Mesendoderm (in vitro differentiated cells): ENCODE data around the gene MRPL16. TPM values are rescaled to one million over a fixed set of nuclear protein-coding genes. Genes with fewer than 3 reads are reported as not detected.
"Not testable (repeated sequence)": the region's sequence is repeated elsewhere in the genome, so short reads cannot be mapped to it uniquely, and the experiment has no call there.

ENCODE experiments used
- DNase-seq: peaks from one replicate; pipeline ENCODE4 v3.0.0; 2013
- H2AK5ac ChIP-seq: 2 replicates; pipeline ENCODE4 v1.6.1; 2013; ENCODE audit warnings: low read length, inconsistent platforms
- H2BK120ac ChIP-seq: 2 replicates; pipeline ENCODE4 v1.6.1; 2013; ENCODE audit warnings: low read depth, mild to moderate bottlenecking, low read length, moderate library complexity, mixed read lengths
- H2BK15ac ChIP-seq: replicated peaks from 2 replicates; pipeline ENCODE4 v1.6.1; 2013; ENCODE audit warnings: low read depth, mild to moderate bottlenecking, moderate library complexity
- H2BK5ac ChIP-seq: 2 replicates; pipeline ENCODE4 v1.6.1; 2013; ENCODE audit warnings: low read length, inconsistent platforms
- H3K18ac ChIP-seq: 2 replicates; pipeline ENCODE4 v1.6.1; 2013; ENCODE audit warnings: mild to moderate bottlenecking, low read length, mixed read lengths
- H3K23ac ChIP-seq: one replicate; pipeline ENCODE4 v1.6.1; 2013; ENCODE audit warnings: low read length
- H3K27ac ChIP-seq: 2 replicates; pipeline ENCODE4 v1.5.1; 2013; ENCODE audit warnings: low read depth, mild to moderate bottlenecking, inconsistent platforms, low read length, moderate library complexity
- H3K27me3 ChIP-seq: 2 replicates; pipeline ENCODE4 v1.6.1; 2013; ENCODE audit warnings: low read length, control low read depth, mild to moderate bottlenecking, inconsistent platforms; ENCODE audit not compliant: insufficient read depth, poor library complexity
- H3K36me3 ChIP-seq: 2 replicates; pipeline ENCODE4 v1.6.1; 2013; ENCODE audit warnings: low read length, inconsistent platforms; ENCODE audit not compliant: control insufficient read depth, insufficient read depth
- H3K4ac ChIP-seq: one replicate; pipeline ENCODE4 v1.6.1; 2013; ENCODE audit warnings: low read depth, mild to moderate bottlenecking, low read length, moderate library complexity
- H3K4me1 ChIP-seq: 2 replicates; pipeline ENCODE4 v1.6.1; 2013; ENCODE audit warnings: low read depth, low read length, inconsistent platforms; ENCODE audit not compliant: control insufficient read depth
- H3K4me2 ChIP-seq: 2 replicates; pipeline ENCODE4 v1.6.1; 2013; ENCODE audit warnings: low read length
- H3K4me3 ChIP-seq: 2 replicates; pipeline ENCODE4 v1.5.1; 2013; ENCODE audit warnings: mild to moderate bottlenecking, low read length
- H3K56ac ChIP-seq: one replicate; pipeline ENCODE4 v1.6.1; 2013; ENCODE audit warnings: low read length
- H3K79me1 ChIP-seq: 2 replicates; pipeline ENCODE4 v1.6.1; 2013; ENCODE audit warnings: low read length, inconsistent platforms
- H3K79me2 ChIP-seq: 2 replicates; pipeline ENCODE4 v1.6.1; 2013; ENCODE audit warnings: mild to moderate bottlenecking, low read length; ENCODE audit not compliant: control insufficient read depth, insufficient read depth
- H3K9ac ChIP-seq: 2 replicates; pipeline ENCODE4 v1.6.1; 2013; ENCODE audit warnings: low read length, inconsistent platforms
- H4K5ac ChIP-seq: one replicate; pipeline ENCODE4 v1.6.1; 2013; ENCODE audit warnings: low read length
- H4K8ac ChIP-seq: one replicate; pipeline ENCODE4 v1.6.1; 2013; ENCODE audit warnings: low read depth, mild to moderate bottlenecking, control low read depth, low read length, moderate library complexity
- WGBS: extraction: QIAGEN DNeasy Blood & Tissue Kit; methylation state at CpG from one replicate; pipeline ENCODE4 v1.1.7; 2013; ENCODE audit warnings: low lambda C conversion rate, missing lambda C conversion rate; ENCODE audit not compliant: insufficient coverage; ENCODE audit errors: extremely low coverage; 5-methylcytosine and 5-hydroxymethylcytosine counted together
- polyA plus RNA-seq, 2 experiments: library from polyadenylated mRNA; stranded (reverse); fragments of 200-250 nt; gene quantifications; one replicate each; pipeline ENCODE4 v1.2.3, GENCODE V29; 2013

MRPL16 gene
- polyA plus RNA-seq (2013, experiment 1 of 2) = 107 TPM
- polyA plus RNA-seq (2013, experiment 2 of 2) = 107 TPM

- H3K27ac ChIP-seq = peak within 1 kb of the TSS; percentile 26
- H2AK5ac ChIP-seq = no peak within 1 kb of the TSS
- H3K4me2 ChIP-seq = peak within 1 kb of the TSS; percentile 55
- peak within 1 kb of the TSS; percentile 95 for H4K8ac ChIP-seq
- no peak within 1 kb of the TSS for H2BK120ac ChIP-seq
- H3K18ac ChIP-seq = peak within 1 kb of the TSS; percentile 90
- peak within 1 kb of the TSS; percentile 92 for H3K4me3 ChIP-seq
- peak within 1 kb of the TSS; percentile 84 for H3K4ac ChIP-seq
- H3K36me3 ChIP-seq = peaks cover 7% of the 10 kb centered on the region
- peak within 1 kb of the TSS; percentile 95 for H3K9ac ChIP-seq
- H3K4me1 ChIP-seq = no peaks in the 10 kb centered on the region
- peak within 1 kb of the TSS; percentile 97 for H3K56ac ChIP-seq
- H3K79me1 ChIP-seq = peaks cover 3% of the 10 kb centered on the region
- H3K79me2 ChIP-seq = peaks cover 8% of the 10 kb centered on the region
- peak within 1 kb of the TSS; percentile 74 for H2BK15ac ChIP-seq
- H4K5ac ChIP-seq = no peak within 1 kb of the TSS
- H3K27me3 ChIP-seq = no peaks in the 10 kb centered on the region
- H3K23ac ChIP-seq = no peak within 1 kb of the TSS
- peak; percentile 97 for DNase-seq
- peak within 1 kb of the TSS; percentile 64 for H2BK5ac ChIP-seq
- no CpG with 5 or more reads among the region's 54 CpGs for WGBS
These were observed at the start of gene MRPL16 for GRCh38 chr11:59810189-59810910. MRPL16 (minus strand) TSS chr11:59810778; CDS start chr11:59810658, 120 bp downstream.

DNA sequence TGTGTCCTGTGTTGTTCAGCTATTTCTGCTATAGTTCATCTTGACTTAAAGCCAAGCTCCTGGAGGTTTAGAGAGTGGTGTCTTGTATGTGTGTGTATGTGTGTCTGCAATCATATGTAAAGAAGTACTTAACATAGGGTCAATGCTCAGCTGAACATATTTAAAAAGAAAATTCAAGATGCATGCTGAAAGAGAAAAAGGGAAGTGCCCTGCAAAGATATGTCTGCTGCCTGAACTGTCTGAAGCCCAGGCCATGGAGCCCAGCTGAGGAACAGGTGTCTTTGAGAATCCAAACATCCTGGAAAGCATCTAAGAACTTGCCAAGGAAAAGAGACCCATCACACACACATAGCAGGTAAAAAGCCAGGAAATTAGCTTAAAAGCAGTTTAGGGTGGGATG, 49.1 kb upstream of the MRPL16 start:
- Histone ChIP-seq H4K5ac (no peak overlapping the region), H2BK15ac (no peak overlapping the region), H3K4ac (no peak overlapping the region), H3K4me1 (peaks cover 7% of the 10 kb centered on the region), H3K79me2 (no peaks in the 10 kb centered on the region), H3K4me2 (no peak overlapping the region), H3K79me1 (no peaks in the 10 kb centered on the region), H2BK5ac (no peak overlapping the region), H2BK120ac (no peak overlapping the region), H4K8ac (no peak overlapping the region), H3K4me3 (no peak overlapping the region), H3K56ac (no peak overlapping the region), H3K9ac (no peak overlapping the region), H3K36me3 (no peaks in the 10 kb centered on the region), H3K27me3 (no peaks in the 10 kb centered on the region), H2AK5ac (no peak overlapping the region), H3K23ac (no peak overlapping the region), H3K18ac (no peak overlapping the region), H3K27ac (no peak overlapping the region)
- no peak for DNase-seq

- Histone ChIP-seq H3K27me3 (no peaks in the 10 kb centered on the region), H3K79me1 (no peaks in the 10 kb centered on the region), H3K36me3 (no peaks in the 10 kb centered on the region), H3K18ac (no peak overlapping the region), H2BK120ac (no peak overlapping the region), H4K5ac (no peak overlapping the region), H2BK5ac (no peak overlapping the region), H3K4ac (no peak overlapping the region), H2BK15ac (no peak overlapping the region), H3K79me2 (no peaks in the 10 kb centered on the region), H4K8ac (no peak overlapping the region), H3K56ac (no peak overlapping the region), H3K4me2 (no peak overlapping the region), H3K9ac (no peak overlapping the region), H3K4me1 (peaks cover 7% of the 10 kb centered on the region), H3K4me3 (no peak overlapping the region), H2AK5ac (no peak overlapping the region), H3K23ac (no peak overlapping the region), H3K27ac (peak overlapping the region; percentile 17)
- DNase-seq = peak; percentile 89
- no CpG with 5 or more reads among the region's 10 CpGs for WGBS
These were observed 47.2 kb upstream of the MRPL16 start for GRCh38 chr11:59857439-59858434.

DNA sequence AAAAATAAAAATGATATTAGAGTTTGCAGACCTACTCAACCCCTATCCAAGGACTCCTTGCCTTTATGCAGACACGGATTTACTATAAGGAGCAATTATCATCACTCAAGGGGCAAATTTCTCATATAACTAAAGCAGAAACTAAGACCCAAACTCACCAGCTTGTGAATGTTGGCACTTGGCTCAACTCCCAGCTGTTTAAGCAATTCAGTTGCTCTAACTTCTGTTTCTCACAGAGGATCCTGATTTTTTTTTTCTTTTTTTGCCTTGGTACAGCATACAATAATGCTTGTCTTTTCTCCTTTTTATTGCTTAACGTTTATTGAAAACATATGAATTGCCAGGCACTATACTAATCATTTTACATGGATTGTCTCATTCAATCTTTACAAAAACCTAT, 44.3 kb upstream of the MRPL16 start:
- no peak for DNase-seq
- no peaks in the 10 kb centered on the region for H3K79me2 ChIP-seq
- H2BK5ac ChIP-seq = no peak overlapping the region
- H3K23ac ChIP-seq = no peak overlapping the region
- H2BK15ac ChIP-seq = no peak overlapping the region
- no peak overlapping the region for H3K4me2 ChIP-seq
- H3K4me1 ChIP-seq = peaks cover 7% of the 10 kb centered on the region
- no peaks in the 10 kb centered on the region for H3K36me3 ChIP-seq
- H3K79me1 ChIP-seq = no peaks in the 10 kb centered on the region
- H2AK5ac ChIP-seq = no peak overlapping the region
- H3K9ac ChIP-seq = no peak overlapping the region
- no peak overlapping the region for H3K18ac ChIP-seq
- no peak overlapping the region for H3K4me3 ChIP-seq
- H2BK120ac ChIP-seq = no peak overlapping the region
- H3K56ac ChIP-seq = no peak overlapping the region
- no peaks in the 10 kb centered on the region for H3K27me3 ChIP-seq
- no peak overlapping the region for H3K27ac ChIP-seq
- H4K5ac ChIP-seq = no peak overlapping the region
- no peak overlapping the region for H3K4ac ChIP-seq
- no peak overlapping the region for H4K8ac ChIP-seq
- no CpG with 5 or more reads among the region's 2 CpGs for WGBS

DNA sequence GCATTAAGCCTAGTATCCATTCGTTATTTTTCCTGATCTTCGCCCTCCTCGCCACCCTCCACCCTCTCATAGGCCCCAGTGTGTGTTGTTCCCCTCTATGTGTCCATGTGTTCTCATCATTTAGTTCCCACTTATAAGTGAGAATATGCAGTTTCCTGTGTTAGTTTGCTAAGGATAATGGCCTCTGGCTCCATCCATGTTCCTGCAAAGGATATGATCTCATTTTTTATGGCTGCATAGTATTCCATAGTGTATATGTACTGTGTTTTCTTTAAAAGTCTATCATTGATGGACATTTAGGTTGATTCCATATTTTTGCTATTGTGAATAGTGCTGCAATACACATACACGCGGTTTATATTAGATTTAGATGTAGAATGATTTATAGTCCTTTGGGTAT, 40.8 kb upstream of the MRPL16 start:
- not testable (repeated sequence) for H3K56ac ChIP-seq, H3K79me1 ChIP-seq

More for the DNA sequence above, 40.8 kb upstream of the MRPL16 start:
- not testable (repeated sequence) for H3K9ac ChIP-seq, H3K79me2 ChIP-seq, H4K5ac ChIP-seq, H3K23ac ChIP-seq, H3K4me3 ChIP-seq, H3K27me3 ChIP-seq, H3K4me2 ChIP-seq, H2AK5ac ChIP-seq, H3K4me1 ChIP-seq, H2BK120ac ChIP-seq, H2BK15ac ChIP-seq, H3K18ac ChIP-seq, DNase-seq, H4K8ac ChIP-seq, H3K4ac ChIP-seq, H2BK5ac ChIP-seq, H3K36me3 ChIP-seq, H3K27ac ChIP-seq
- WGBS = no CpG with 5 or more reads among the region's 5 CpGs
